Measurements from ENCODE around the gene TMCC1. TPM values are rescaled to one million over a fixed set of nuclear protein-coding genes. Genes with fewer than 3 reads are reported as not detected.
"Not testable (repeated sequence)": the region's sequence is repeated elsewhere in the genome, so short reads cannot be mapped to it uniquely, and the experiment has no call there.

TMCC1 gene
- total and polyA plus RNA-seq, 12 donors = 5.3 to 36.0 (median 27.2) TPM

DNA sequence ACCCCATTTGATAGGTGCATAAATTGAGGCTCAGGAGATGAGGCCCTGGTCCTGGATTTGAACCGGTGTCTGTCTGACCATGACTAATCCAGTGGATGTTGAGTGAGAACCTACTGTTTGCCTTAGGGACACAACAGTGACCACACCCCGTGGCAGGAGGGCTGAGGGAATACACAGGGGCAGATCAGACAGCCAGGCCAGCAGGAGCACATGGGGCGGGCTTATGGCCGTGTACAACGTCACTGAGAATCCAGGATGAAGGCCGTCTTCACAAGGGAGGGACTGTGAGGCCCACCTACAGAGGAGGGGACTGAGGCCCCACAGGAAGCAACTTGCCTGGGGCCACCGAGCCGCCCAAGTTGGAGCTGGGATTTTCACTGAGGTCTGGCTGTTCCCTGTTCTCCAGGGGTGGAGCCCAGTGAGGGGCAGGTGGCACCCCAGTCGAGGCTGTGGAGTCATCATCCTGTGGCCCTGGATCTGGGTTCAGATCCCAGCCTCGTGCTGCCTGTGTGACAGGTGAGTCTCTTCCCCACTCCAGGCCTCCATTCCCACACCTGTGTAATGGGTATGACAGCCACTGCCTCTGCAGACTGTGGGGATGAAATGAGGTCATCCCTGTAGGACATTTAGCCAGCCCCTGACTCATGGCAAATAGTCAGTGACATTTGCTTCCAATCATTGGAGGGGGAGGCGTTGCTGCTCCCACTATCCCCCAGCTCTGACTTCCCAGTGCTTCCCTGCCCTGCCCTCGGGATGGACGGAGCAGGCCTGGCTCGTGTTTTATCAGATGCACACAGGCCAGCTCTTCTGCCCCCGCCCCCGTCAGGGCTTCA is 280.8 kb downstream of the TMCC1 start:
- H3K4me1 ChIP-seq = peaks cover 29 to 100% (median 90%) of the 10 kb centered on the region in 9 donors
- ATAC-seq (peak in 1 of 8 donors; percentile 4), DNase-seq (peak in 1 of 2 donors; percentile 19)
- H3K9me3 ChIP-seq = no peaks in the 10 kb centered on the region
- H3K4me3 ChIP-seq = no peak overlapping the region
- H3K36me3 ChIP-seq = no peaks in the 10 kb centered on the region
- peak overlapping the region; percentile 8 to 98 (median 75) for H3K27ac ChIP-seq
- no peaks in the 10 kb centered on the region for H3K27me3 ChIP-seq
- intact Hi-C loops (cut with DNase I) = loop anchor here in 2 of 10 donors (5.0 kb wide), 2 partner anchors 110 to 120 kb away; no protein-coding TSS in a partner anchor
- WGBS, 2 donors = 66 to 70% methylated on average over 16 of the region's 16 CpGs
- no peak for TF ChIP-seq CTCF (IDR thresholded peaks at IDR 0.05)

DNA sequence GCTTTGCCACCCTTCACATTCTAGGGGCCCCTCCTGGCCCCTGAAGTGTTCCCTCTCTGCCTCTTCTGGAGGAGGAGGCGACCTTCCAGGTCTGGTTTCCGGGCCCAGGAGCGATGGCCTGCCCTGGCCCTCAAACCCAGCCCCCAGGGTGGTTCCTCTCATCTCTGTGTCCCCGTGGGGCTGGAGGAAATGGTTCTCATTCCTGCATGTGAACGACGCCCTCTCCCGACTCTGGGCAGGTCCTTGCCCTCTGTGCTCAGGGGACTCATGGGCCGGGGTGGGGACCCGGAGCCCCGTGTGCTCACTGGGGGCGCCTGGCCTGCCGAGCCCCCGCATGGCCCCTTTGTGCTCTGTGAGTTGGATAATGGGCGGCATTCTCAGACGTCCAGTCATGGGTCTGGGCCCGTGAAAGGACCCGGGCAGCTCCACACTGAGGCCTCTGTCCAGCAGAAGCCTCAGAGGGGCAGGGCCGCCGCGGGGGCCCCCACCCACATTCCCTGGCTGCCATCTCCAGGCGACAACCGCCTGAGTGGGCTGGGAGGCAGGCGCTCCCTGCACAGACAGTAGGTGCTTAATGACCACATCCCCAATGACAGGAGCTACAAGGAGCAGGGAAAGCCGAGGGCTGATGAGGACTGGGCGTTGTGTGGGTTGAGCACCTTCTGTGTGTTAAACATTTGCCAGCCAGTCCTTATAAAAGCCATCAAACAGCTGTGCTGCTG is 281.5 kb downstream of the TMCC1 start:
- Histone ChIP-seq H3K27ac (peak overlapping the region; percentile 13 to 98 (median 75)), H3K4me3 (no peak overlapping the region), H3K4me1 (peaks cover 34 to 100% (median 88%) of the 10 kb centered on the region in 9 donors), H3K36me3 (no peaks in the 10 kb centered on the region), H3K9me3 (no peaks in the 10 kb centered on the region), H3K27me3 (no peaks in the 10 kb centered on the region)
- peak in 6 of 8 donors; percentile 14 to 53 (median 19) for ATAC-seq
- intact Hi-C loops (cut with DNase I) = loop anchor here in 2 of 10 donors (5.0 kb wide), 2 partner anchors 110 to 120 kb away; no protein-coding TSS in a partner anchor
- peak in 1 of 2 donors; percentile 62 for DNase-seq
- TF ChIP-seq CTCF (IDR thresholded peaks at IDR 0.05) = peak in 5 of 9 donors; percentile 15 to 35 (median 16)
- WGBS, 2 donors = 34 to 35% methylated on average over 25 of the region's 25 CpGs

DNA sequence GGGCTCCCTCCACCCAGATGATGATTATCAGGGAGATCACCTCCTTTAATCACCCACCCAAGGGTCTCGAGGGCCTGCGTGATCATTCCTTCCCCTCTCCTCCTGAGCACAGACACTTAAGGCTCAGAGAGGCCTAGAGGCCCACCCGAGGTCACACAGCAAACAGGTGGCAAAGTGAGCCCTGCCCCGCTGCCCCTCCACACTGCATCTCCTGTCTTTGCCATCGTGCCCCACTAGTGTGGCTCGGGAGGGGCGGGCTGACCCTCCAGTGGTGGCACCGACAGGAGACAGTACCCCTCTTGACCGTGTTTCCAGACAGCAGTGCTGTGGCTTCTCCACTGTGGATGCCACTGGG is 282.1 kb downstream of the TMCC1 start:
- intact Hi-C loops (cut with DNase I) = loop anchor here in 2 of 10 donors (5.0 kb wide), 2 partner anchors 109 to 119 kb away; no protein-coding TSS in a partner anchor
- 84 to 86% methylated on average over 9 of the region's 9 CpGs for WGBS, 2 donors
- no peak for TF ChIP-seq CTCF (IDR thresholded peaks at IDR 0.05)
- H3K27ac ChIP-seq = peak overlapping the region; percentile 13 to 98 (median 75)
- peaks cover 32 to 95% (median 82%) of the 10 kb centered on the region in 9 donors for H3K4me1 ChIP-seq
- no peaks in the 10 kb centered on the region for H3K36me3 ChIP-seq
- H3K27me3 ChIP-seq = no peaks in the 10 kb centered on the region
- no peak for DNase-seq
- no peak for ATAC-seq
- no peaks in the 10 kb centered on the region for H3K9me3 ChIP-seq
- no peak overlapping the region for H3K4me3 ChIP-seq

GRCh38 chr3:129610794-129611445 is 282.6 kb downstream of the TMCC1 start:
- peak in 1 of 2 donors; percentile 14 for DNase-seq
- not testable (repeated sequence) for ATAC-seq, H3K9me3 ChIP-seq, H3K27me3 ChIP-seq, H3K36me3 ChIP-seq, H3K4me3 ChIP-seq
- Histone ChIP-seq H3K27ac (peak overlapping the region in 9 of 10 donors; percentile 13 to 98 (median 77)), H3K4me1 (peaks cover 31 to 90% (median 79%) of the 10 kb centered on the region in 9 donors)
- WGBS, 2 donors = 89 to 91% methylated on average over 10 to 11 of the region's 11 CpGs
- intact Hi-C loops (cut with DNase I) = loop anchor here in 2 of 10 donors (5.0 kb wide), 2 partner anchors 109 to 119 kb away; no protein-coding TSS in a partner anchor
